Peyer's patch (tissue), 4 donors: ENCODE results near the gene ADAMTS14.

Experiments used
- POLR2A ChIP-seq, 2 donors: fragments of 450-650 bp; IDR thresholded peaks; one replicate each; pipeline ENCODE4 v1.5.1; 2017; ENCODE audit warnings: antibody characterized with exemption in 2 of 2, mild to moderate bottlenecking in 2 of 2, moderate library complexity in 2 of 2
- TF ChIP-seq, protein P1 (sequence below), 6 experiments: fragments of 450-650 bp in 4 of 6; fragments of 200-600 bp in 2 of 6; sonication (generic) in 1 of 6; IDR thresholded peaks; one replicate each; pipeline ENCODE4 v1.5.1; 2017 to 2019; ENCODE audit warnings: antibody characterized with exemption in 6 of 6, mild to moderate bottlenecking in 3 of 6, moderate library complexity in 1 of 6

DNA sequence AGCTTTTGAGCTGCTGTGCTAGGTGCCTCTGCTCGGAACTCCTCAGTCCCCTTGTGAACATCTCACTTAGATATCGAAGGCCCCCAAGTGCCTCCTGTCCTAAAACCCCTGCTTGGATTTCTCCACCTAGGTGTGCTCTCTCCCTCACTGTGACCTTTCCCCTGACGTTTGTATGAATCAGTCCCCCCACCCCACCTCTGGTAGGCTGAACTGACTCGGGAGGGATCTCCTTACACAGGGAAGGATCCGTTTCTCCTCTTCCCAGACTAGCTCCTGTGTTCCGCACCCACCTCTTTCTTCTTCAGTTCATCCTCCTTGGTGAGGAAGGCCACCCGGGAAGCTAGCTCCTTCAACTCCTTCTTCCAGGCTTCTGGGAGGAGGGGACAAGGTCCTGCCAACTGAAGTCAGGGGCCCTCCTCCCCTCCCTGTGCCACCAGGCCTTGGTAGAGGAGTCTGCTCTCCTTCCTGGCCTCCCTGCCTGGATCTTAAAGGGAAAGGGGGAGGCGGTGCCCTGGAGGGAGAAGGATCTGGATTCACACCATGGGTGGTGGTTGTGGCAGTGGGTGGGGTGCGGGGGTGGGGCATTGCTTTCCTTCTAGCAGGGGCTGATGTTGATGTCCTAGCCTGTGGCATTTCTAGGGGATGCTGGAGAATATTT is 106.1 kb downstream of the ADAMTS14 start:
- TF ChIP-seq, protein P1, sequence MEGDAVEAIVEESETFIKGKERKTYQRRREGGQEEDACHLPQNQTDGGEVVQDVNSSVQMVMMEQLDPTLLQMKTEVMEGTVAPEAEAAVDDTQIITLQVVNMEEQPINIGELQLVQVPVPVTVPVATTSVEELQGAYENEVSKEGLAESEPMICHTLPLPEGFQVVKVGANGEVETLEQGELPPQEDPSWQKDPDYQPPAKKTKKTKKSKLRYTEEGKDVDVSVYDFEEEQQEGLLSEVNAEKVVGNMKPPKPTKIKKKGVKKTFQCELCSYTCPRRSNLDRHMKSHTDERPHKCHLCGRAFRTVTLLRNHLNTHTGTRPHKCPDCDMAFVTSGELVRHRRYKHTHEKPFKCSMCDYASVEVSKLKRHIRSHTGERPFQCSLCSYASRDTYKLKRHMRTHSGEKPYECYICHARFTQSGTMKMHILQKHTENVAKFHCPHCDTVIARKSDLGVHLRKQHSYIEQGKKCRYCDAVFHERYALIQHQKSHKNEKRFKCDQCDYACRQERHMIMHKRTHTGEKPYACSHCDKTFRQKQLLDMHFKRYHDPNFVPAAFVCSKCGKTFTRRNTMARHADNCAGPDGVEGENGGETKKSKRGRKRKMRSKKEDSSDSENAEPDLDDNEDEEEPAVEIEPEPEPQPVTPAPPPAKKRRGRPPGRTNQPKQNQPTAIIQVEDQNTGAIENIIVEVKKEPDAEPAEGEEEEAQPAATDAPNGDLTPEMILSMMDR (IDR thresholded peaks at IDR 0.05): no peak
- TF ChIP-seq POLR2A (IDR thresholded peaks at IDR 0.05): no peak
